GM21360 (cell line): ENCODE results near the gene GDF10.

Experiments used
- ATAC-seq: cut with Tn5 transposase; IDR thresholded peaks from one replicate; pipeline ENCODE4 v1.9.1; 2021; ENCODE audit warnings: mild to moderate bottlenecking, moderate library complexity; ENCODE audit not compliant: unreplicated experiment

The GDF10 gene

GRCh38 chr10:47299611-47300428 lies at the start of gene GDF10:
Gene GDF10 (plus strand): TSS chr10:47300197. CDS start chr10:47300652, 455 bp downstream.
- ATAC-seq, result no peak

- ATAC-seq, result no peak
Observed at GRCh38 chr10:47252093-47252780, 47.8 kb upstream of the GDF10 start.

GRCh38 chr10:47253030-47253637 lies 46.9 kb upstream of the GDF10 start:
- ATAC-seq, result no peak

- ATAC-seq, result no peak
Observed at GRCh38 chr10:47253651-47254375, 46.2 kb upstream of the GDF10 start.

- ATAC-seq, result no peak
Observed at GRCh38 chr10:47254611-47255010, 45.4 kb upstream of the GDF10 start.

- no peak for ATAC-seq
Observed at GRCh38 chr10:47255033-47255813, 44.8 kb upstream of the GDF10 start.

GRCh38 chr10:47255866-47256265 lies 44.1 kb upstream of the GDF10 start:
- no peak for ATAC-seq

GRCh38 chr10:47256751-47257336 lies 43.2 kb upstream of the GDF10 start:
- ATAC-seq, result no peak

GRCh38 chr10:47257396-47258120 lies 42.4 kb upstream of the GDF10 start:
- ATAC-seq, result no peak

GRCh38 chr10:47258921-47259320 lies 41.1 kb upstream of the GDF10 start:
- ATAC-seq, result no peak

- ATAC-seq, result no peak
Observed at GRCh38 chr10:47259466-47259865, 40.5 kb upstream of the GDF10 start.

- ATAC-seq, result no peak
Observed at GRCh38 chr10:47260505-47261111, 39.4 kb upstream of the GDF10 start.

GRCh38 chr10:47261121-47261520 lies 38.9 kb upstream of the GDF10 start:
- peak; percentile 95 for ATAC-seq

GRCh38 chr10:47261556-47261955 lies 38.4 kb upstream of the GDF10 start:
- ATAC-seq, result no peak

- no peak for ATAC-seq
Observed at GRCh38 chr10:47262606-47263533, 37.1 kb upstream of the GDF10 start.

GRCh38 chr10:47264797-47265281 lies 35.2 kb upstream of the GDF10 start:
- ATAC-seq, result no peak

GRCh38 chr10:47266602-47267001 lies 33.4 kb upstream of the GDF10 start:
- ATAC-seq, result no peak

- ATAC-seq, result no peak
Observed at GRCh38 chr10:47268696-47269095, 31.3 kb upstream of the GDF10 start.
